ENCODE data around the gene ADGRV1.
"Not testable (repeated sequence)": the region's sequence is repeated elsewhere in the genome, so short reads cannot be mapped to it uniquely, and the experiment has no call there.

Gene ADGRV1

DNA sequence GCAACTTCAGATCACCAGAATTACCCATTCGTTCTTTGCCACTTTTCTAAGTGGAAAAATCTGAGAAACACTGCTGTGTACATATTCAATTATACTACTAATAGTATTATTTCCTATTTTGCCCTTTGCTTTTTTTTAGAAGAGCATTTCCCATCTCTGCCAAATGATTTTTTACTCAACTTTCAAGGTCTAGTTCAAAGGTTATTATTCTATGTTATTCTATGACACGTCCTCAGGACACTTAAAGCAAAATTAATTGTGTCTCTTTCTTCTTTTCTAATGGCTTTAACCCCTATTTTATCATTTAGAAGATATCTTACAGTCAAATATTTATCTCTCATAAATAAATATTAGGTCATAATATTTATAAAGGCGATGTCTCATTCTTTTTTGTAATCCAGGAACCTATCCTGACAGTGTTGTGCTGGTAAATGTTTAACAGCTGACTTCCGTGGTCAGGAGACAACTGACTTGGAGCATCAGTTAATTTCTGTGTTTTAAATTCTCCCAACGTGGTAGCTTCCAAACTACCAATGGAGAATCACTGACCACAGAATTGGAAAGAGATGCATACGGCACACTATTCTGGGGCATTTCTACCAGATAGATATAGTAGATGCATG is 449.3 kb downstream of the ADGRV1 start:
- no peak for FAIRE-seq
- DNase-seq (ENCODE audit: extremely low spot score, insufficient read length, low read depth) = no peak

DNA sequence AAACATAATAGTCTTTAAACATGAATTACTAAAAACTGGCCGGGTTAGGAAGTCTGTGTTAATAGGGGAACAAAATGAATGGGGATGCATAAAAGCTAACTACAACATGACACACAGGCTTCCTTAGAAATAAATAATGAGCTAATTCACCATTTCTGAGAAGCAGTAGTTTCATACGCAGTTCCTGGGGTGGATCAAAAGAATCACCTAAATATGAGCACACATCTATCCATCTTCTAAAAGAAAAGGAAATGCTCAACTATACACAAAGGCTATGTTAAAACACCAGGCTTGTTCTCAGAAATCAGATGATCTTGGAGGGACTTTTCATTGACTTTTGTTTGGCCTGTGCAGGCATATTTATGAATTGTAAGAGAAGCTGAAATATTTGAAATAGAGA is 451.5 kb downstream of the ADGRV1 start:
- FAIRE-seq (no peak), DNase-seq (ENCODE audit: extremely low spot score, insufficient read length, low read depth) (no peak)

DNA sequence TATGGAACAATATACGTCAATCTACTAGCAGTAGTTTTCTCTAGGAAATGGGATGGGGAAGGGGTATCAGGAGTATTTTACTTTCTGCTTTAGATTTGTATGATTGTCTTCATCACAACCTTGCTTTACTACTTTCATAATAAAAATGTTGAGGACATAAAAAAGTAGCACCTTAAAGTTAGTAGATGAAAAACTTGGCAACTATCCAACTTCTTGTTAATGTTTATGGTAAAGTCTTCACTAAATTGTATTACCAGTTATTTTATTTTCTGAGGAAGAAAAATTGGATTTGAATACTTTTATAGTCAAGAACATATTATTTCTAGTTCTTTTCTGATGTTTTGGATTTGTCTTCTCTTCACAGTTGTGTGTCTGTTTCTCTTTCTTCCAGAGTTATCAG is 452.4 kb downstream of the ADGRV1 start:
- no peak for FAIRE-seq
- no peak for DNase-seq (ENCODE audit: extremely low spot score, insufficient read length, low read depth)

DNA sequence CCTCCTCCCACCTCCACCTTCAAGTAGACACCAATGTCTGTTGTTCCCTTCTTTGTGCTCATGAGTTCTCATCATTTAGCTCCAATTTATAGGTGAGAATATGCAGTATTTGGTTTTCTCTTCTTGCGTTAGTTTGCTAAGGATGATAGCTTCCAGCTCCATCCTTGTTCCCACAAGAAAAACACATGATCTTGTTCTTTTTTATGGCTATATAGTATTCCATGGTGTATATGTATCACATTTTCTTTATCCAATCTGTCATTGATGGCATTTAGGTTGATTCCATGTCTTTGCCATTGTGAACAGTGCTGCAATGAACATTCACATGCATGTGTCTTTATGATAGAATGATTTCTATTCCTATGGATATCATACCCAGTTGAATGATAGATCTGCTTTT is 454.3 kb downstream of the ADGRV1 start:
- FAIRE-seq; DNase-seq (ENCODE audit: extremely low spot score, insufficient read length, low read depth): not testable (repeated sequence)

DNA sequence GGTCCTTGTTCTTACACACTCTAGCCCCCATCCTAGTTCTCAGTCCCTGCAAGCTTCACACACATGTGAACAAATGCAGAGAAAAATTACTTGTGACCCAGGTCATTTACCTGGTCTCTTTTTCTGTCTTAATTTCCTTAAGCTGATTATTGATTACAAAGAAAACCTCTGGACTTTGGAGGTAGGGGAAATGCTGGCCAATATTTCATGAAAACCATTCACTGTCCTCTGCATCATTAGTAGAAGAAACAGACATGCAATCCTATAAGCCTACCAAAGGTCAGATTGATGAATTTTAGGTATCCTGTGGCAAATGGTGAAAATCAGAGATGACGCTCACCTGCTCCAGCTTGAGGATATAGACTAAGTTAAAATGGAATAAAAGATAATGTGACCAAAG is 457.7 kb downstream of the ADGRV1 start:
- FAIRE-seq (no peak), DNase-seq (ENCODE audit: extremely low spot score, insufficient read length, low read depth) (no peak)

DNA sequence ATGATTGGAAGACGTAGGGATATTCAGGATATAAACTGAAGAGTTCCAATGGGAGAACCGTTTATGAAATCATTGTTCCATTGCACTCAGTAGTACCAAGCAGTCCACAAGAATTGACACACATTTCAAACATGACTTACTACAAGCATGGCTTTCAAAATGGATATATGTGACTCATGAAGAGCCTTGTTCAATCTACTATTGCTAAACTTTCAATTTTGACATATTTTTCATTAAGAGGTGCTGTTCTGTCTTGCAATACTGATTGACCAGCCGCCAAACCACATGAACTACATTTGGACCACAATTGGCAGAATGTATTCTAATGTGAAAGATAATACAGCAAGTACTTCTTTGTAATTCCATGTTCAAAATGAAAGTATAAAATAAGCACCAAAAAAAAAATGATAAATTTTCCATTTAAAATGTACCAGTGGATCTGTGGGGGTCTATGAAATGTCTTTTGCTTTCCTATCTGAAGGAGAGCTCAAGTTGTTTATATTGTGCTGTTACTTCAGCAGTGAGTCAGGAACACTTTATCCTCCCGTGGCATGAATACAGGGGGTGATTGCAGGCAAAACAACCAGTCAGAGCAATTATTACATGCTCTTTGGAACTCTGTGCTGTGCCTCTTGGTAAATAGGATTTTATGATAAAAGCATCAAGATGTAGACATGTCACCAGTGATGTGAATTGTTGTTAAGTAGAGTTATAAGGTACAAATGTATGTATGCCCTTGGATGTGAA is 458.5 kb downstream of the ADGRV1 start:
- FAIRE-seq = no peak
- no peak for DNase-seq (ENCODE audit: extremely low spot score, insufficient read length, low read depth)

DNA sequence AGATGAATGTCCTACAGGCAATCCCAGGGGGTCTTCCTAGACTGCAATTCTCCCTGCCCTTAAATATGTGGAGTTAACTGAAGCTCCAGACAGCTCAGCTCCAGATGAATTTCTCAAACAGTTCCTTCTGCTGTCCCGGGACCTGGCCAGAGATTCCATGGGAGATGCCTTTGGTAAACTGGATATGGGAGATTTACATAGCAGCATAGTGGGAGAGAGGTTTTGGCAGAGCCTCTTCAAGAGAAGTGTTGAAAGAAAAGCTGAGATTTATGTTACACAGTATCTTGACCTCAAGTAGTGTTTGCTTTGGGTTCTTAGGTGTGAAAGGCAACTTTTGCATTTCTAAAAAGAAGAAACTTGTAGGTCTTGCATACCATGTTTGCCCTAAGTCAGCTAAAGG is 459.6 kb downstream of the ADGRV1 start:
- DNase-seq (ENCODE audit: extremely low spot score, insufficient read length, low read depth) = no peak
- no peak for FAIRE-seq

DNA sequence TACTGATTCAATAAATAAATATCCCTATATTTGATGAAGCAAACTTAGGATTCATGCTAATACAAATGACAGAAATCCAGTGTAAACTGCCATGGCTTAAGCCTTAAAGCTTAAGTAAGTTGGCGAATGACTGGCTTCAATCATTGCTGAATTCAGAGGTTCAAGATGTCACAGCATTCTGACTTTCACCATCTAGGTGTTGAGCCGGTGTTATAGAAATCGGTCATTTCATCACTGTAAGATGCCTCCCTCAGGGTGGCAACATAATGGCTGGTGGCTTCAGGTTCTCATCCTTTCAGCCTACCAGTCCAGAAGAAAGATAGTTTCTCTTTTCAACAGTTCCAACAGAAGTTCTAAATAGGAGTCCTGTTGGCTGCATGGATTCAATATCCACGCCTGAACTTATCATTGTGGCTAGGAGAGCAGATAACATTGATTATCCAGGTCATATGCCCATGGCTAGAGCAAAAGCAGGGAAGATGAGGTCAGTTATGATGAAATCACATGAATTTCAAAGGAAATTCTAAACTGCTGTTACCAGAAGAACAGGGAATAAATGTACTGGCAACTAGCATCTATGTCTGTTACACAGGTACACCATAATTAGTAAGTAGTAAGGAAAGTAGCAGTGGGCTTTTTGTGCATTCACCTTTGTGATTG is 460.2 kb downstream of the ADGRV1 start:
- FAIRE-seq = no peak
- no peak for DNase-seq (ENCODE audit: extremely low spot score, insufficient read length, low read depth)

DNA sequence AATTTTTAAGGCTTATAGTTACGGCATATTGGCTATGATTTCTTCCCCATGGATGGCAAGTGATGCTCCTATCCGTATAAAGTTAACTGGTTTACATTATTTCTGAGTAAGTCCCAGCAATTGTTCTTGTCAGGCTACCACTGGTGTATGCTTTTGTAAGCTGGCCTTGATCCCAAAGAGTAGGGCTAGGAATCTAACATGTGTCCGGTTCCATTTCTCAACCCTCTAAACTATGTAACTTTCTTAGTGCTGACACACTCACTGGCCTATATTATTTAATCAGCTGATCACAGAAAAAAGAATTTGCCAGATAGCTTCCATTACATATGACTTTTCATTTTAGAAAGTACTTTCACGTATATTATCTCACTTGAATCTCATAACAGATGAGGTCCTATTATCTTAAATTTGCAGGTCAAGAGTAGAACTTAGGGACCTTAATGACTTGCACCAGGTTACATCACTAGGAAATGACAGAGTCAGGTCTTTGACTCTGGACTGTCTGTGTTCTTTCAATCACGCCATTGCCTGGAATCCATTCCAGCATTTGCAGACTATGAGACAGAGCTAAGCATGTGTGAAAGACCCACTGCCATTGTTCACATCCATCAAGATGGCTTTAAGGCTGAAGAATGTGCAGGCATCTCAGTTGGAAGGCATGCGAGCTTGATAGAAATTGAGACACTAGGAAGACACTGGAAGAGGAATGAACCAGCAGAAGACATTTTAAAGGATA is 461.6 kb downstream of the ADGRV1 start:
- FAIRE-seq (no peak), DNase-seq (ENCODE audit: extremely low spot score, insufficient read length, low read depth) (no peak)

DNA sequence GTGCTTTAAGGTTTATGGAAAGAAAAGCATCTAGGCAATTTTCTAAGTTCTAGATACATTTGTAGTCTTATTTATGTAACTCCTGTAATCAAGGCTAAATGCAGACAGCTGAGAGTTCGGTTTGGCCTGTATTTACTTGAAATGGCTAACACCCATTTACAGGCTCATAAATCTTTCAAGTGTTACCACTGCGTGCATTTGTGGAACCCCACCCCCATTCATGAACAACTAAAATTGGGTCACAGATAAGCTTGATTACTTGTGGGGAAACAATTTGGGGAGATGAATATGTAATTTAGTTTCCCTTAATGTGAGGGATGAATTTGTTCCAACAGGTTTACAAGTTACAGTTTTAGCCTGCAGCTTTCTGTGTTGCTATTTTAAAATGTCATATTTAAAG is 463.9 kb downstream of the ADGRV1 start:
- no peak for DNase-seq (ENCODE audit: extremely low spot score, insufficient read length, low read depth)
- no peak for FAIRE-seq

DNA sequence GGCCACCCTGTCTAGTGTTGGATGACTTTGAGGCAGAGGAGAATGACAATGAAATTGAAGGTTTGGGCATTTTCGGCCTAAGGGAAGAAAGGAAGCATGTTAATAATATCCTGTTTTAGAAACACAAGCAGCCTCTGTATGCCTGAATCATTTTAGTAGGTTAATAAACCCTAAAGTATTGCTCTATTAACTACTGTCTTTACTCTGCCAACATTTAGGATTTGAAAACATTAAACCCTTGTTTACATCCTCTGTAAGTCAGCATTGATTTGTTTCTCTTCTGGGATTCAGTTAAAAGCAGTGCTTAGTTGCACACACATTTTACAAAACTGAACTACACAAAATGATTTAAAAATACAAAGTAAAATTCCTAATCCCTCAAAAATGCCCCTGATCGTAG is 465.6 kb downstream of the ADGRV1 start:
- FAIRE-seq (no peak), DNase-seq (ENCODE audit: extremely low spot score, insufficient read length, low read depth) (no peak)

DNA sequence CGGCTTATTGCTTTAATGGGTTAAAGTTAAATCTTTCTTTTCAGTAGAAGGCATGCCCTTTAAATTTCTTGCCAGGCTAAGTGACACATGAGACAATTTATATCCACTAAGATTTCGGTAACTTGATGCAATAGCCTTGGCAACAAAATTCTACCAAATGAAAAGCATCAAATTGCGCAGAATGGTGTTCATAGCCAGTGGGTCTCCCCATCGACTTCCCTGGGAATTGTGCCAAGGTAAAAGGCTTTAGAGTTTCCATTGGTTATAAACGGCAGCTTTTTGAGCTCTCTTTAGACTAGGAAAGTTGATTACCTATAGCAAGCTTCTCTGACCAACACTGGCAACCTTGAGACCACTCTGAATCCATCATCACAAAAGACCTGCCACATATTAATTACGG is 466.1 kb downstream of the ADGRV1 start:
- no peak for DNase-seq (ENCODE audit: extremely low spot score, insufficient read length, low read depth)
- FAIRE-seq = no peak

DNA sequence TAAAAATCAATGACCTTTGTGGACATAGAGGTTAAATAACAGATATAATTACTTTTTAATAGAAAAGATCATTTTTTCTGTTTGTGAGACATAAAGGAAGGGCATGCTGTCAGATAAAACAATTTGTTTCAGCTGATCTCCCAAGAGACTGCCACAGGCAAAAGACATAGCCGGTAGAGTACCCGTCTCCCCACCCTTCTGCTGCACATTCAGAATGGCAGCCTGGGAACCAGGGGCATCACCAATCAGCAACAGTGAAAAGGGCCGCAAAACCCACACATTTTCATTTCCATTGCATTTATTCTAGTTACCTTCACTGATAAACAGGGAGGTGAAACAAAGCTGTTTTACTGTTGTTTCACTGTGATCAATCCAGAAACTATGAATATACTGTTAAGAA is 466.9 kb downstream of the ADGRV1 start:
- DNase-seq (ENCODE audit: extremely low spot score, insufficient read length, low read depth) = no peak
- no peak for FAIRE-seq

DNA sequence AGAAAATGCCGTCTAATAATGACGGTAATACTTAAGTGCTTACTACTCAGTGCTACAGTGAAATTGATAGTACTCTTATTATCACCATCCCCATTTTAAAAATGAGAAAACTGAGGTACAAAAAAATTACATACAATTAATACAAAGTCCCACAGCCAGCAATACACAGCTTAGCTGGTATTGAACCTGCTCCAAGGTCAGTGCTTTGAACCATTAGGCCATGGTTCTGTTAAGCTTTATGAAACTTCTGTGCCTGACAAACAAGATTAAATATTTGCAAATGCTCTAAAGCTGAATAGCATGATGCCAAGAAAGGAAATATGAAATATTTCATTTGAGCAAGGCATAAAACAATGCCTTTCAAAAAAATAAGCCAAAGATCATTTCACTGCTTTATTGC is 467.4 kb downstream of the ADGRV1 start:
- FAIRE-seq (no peak), DNase-seq (ENCODE audit: extremely low spot score, insufficient read length, low read depth) (no peak)

DNA sequence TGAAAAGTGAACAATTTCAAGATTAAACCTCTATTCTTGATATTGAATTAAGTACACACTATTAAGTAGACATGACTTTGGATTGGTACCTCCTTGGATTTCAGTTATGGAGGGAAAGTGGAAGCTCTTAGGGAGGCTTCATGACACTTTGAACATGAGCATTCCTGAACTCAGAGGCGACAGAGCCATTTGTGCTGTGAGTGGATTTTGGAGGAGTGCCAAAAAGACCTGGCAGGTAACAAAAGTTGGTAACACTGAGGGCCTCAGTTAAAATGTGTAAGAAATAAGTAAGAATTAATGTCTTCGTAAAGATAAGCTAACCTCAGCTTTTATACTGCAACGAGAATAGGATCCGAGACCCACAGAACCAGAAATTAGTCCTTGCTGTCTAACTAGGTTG is 467.9 kb downstream of the ADGRV1 start:
- DNase-seq (ENCODE audit: extremely low spot score, insufficient read length, low read depth) = no peak
- no peak for FAIRE-seq

DNA sequence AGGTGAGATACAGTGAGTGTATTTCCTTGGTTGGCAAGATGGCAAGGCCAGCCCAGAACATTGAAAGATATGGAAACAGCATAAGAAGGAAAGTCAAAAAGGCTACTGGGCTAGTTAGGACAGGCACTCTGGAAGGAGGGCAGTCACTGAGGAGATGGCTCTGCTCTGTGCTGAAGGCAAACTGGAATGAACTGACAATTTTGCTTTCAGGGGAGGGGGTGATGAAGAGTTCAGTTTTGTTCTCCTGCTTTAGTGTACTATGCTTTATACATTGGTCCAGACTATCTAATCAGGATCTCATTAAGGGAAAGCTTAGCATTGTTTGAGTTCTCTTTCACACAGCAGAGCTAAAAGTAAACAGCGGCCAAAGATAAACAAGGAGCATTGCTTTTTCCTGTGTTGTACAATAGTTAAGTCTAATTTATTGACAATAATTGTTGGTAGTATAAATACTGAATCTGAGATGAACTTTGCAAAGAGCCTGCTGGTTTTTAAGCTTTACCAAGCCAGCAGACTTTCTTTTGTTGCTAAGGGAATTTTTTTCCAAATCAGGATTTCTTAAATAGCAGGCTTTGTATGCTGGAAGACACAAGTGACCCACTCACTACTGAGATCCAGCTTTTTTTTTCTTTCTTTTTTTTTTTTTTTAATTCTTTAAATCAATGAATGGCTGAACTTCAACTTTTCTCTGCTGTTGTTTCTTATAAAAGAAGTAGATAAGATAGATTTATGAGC is 469.0 kb downstream of the ADGRV1 start:
- DNase-seq (ENCODE audit: extremely low spot score, insufficient read length, low read depth) (no peak), FAIRE-seq (no peak)

DNA sequence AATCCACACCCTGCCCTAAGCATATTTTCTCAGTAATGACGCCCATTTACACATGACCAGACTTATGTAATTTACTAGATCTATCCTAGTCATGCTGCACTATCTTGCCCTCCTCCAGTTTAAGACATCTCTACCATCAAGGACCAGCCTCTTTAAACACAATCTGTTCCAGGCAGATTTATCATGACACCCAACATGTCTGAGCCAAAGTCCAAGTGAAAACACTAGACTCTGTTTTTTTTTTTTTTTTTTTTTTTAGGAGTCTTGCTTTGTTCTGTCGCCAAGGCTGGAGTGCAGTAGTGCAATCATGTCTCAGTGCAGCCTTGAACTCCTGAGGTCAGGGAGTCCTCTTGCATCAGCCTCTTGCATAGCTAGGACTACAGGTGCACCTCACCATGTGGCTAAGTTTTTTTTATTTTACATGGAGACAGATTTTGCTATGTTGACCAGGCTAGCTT is 469.9 kb downstream of the ADGRV1 start:
- DNase-seq (ENCODE audit: extremely low spot score, insufficient read length, low read depth) = no peak
- FAIRE-seq = no peak

DNA sequence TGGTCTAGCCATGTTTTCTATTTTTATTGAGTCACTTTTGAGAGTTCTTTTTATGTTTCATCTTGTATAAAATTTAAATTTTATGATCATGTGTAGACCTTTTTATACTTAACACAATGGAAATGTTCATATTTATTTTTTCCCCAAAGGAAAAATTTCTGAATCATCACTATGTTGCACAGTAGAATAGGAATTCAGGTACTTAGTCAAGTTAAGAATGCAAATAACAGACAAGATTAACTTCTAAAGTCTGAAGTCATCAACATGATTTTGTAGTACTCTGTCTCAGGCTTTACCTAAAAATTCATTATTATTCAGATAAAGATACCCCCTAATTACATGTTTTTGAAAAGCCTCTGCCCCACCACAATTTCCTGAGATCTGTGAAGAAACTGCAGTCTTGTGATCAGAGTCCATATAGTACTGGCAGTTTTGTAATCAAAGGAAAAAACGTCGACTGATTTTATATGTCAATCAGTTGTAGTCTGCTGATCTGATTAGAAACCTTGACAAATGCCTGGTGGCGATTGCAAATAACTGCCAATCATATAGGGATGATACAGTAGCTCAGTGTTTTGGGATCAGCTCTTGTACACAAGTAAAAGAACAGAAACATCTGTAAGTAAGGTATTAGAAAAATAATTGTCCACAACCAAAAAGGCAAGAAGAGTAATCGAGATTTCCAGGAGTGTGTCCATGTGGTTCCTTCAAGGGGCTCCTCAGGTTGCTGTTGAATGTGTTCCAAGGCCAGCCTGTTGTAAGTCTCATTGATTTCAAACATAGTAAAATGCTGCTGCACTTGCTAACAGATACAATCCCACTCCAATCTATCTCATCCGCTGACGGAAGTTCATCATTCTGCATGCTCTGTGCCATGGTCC is 472.2 kb downstream of the ADGRV1 start:
- no peak for DNase-seq (ENCODE audit: extremely low spot score, insufficient read length, low read depth)
- no peak for FAIRE-seq

DNA sequence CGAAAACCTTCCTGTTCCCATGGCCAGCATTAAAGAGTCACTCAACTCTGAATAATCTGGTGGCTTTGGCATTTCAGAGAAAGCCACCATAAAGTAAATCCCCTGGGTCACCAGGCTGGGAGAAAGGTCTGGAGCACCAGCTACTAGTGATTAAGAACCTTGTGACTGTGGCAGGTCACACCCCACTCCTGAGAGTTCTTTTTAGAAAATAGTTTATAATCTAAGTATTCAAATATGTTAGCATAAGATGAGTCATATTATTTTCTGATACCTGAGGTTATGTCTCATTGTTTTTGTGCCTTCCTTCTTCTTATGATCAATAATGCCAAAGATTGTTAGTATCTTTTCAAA is 472.8 kb downstream of the ADGRV1 start:
- FAIRE-seq (no peak), DNase-seq (ENCODE audit: extremely low spot score, insufficient read length, low read depth) (no peak)

Data from GM18507 (cell line).